ENCODE results near the gene BPIFB6.

GRCh38 chr20:33064572-33065287, 33.3 kb downstream of the BPIFB6 start:
- TF ChIP-seq CTCF (conservative IDR thresholded peaks at IDR 0.05; ENCODE audit: low read depth, low read length), result no peak
- no peak for TF ChIP-seq EZH2 (IDR thresholded peaks at IDR 0.05; ENCODE audit: borderline replicate concordance, low read depth, low read length, poor library complexity, severe bottlenecking)
